ENCODE measurements around the gene CARD9.

The CARD9 gene

DNA sequence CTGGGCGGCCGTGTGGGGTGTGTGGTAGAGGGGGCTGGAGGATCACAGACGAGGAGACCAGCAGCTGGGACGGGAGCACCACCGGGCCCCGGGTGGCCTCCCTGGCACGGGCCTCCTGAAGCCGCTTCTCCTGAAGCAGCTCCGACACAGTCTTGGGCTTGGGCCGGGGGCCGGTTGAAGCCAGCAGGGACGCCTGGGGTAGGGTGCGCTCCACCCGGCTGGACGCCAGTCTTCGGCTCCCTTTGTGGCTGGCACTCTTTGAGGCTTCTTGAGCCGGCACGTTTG is 5.5 kb upstream of the CARD9 start:
- no peak for DNase-seq

DNA sequence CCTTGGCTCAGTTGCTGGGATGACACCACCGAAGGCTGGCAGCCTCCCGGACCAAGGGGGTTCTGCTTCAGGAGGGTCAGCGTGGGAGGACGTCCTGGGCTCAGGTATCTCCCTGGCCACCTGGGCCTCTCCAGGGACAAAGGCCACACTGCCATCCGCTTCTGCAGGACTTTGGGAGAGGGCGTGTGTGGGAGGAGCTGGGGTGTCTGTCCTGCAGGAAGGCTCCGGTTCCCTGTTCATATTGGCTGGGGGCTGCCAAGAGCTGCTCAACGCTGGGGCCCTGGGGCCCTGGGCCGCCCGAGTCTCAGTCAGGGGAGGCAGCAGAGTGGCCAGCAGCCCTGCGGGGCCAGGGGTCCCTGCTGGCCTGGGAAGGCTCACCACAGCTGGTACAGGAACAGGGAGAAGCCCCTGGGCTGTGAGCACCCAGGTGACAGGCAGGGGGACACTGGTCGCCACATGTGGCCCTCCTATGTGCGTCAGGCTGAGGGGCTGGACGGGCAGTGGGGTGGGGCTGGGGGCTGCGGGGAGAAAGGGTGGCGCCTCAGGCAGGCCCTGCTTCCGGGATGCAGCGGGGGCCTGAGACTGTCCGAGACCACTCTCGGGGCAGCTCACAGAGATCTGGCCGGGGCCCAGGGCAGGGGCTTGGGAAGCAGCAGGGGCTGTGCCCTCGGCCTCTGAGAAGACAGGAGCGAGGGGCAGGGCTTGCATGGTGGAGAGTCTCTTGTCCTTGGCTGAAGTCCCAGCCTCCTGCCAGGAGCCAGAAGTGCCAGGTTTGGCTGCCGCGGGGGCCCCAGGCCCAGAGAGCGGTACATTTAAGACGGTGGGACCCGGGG is 4.9 kb upstream of the CARD9 start:
- no peak for DNase-seq

DNA sequence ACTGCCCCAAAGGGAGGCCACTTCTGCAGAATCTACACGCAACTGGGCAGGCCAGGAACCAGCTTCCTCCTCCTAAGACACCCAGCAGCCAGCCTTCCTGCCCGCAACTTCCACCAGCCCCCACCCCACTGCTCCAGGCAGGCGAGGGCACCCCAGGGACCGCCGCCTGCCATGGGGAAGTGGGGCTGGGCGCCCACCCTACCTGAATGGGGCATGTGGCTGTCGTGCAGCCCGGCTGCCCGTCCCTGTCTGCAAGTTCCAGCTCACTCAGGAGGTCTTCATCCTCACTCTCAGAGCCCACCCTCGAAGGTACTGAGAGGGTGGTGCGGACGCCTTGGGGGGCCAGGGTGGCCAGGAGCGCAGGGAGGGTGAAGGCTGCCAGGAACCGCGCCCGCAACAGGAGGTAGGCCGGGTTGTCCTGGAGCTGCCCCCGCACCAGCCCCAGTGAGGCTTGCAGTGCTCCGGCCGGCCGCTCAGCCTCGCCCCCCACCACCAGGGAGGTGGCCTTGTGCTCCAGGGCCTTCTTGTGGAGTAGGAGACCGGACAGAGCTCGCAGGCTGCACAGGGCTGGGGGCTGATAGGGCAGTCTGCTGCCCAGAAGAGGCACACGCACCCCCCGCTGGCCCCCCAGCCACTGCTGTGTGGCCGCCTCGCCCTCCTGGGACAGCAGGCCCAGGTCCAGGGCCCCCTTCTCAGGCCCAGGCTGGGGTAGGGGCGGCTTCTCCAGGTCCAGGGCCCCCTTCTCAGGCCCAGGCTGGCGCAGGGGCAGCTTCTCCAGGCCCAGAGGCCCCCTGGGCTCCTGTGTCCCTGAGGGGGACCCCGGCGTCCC is 4.1 kb upstream of the CARD9 start:
- no peak for DNase-seq

DNA sequence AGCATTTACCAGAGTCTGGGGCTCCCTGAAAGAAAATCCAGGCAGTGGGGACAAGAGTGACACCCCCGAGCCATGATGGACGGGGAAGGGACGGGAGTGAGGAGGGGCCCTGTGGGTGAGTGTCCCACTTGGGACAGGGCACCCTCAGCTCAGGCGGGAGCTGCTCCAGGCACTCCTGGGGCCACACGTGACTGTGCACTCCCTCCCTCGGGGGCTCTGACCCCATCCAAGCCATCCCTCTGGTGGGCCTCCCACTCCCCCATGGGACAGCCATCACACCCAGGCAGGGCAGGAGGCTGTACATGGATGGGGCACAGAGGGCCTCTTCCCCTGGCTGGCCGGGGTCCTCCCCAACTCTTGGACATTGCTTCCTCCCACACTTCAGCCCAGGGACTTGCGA is 3.0 kb upstream of the CARD9 start:
- DNase-seq = no peak

DNA sequence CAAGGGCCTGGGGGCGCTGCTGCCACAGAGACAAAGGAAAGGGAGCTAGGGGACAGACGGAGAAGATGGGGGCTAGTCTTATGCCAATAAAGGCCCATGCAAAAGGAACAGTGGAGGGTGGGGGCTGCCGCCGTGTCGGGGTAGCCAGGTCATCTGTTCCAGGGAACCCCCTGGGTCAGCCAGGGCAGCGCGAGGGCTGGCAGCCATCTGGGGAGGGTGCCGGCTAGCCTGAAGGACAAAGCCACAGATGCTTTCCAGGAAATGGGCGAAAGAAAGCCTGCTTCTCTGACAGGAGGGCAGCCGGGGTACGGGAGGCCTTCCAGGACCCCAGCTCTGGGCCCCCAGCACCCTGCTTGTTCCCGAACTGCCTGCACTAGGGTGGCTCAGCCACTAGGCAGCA is 1.6 kb upstream of the CARD9 start:
- DNase-seq = no peak

DNA sequence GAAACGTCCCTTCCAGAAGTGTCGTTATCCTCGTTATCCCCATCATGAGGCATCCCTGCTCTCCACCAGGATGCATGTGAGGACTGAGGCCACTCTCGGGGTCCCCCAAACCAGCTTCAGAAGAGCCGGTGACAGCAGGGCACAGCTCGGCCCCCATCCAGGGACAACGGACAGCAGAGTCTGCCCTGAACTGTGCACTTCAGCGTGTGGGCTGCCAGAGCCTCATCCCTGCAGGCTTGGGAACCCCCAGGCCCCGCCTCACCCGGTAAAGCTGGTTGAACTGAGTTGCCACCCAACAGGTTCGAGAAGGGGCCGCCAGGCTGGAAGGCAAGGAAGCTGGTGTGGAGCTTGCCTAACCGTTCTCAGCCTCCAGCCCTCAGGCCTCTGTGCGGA is 710 bp upstream of the CARD9 start:
- no peak for DNase-seq

DNA sequence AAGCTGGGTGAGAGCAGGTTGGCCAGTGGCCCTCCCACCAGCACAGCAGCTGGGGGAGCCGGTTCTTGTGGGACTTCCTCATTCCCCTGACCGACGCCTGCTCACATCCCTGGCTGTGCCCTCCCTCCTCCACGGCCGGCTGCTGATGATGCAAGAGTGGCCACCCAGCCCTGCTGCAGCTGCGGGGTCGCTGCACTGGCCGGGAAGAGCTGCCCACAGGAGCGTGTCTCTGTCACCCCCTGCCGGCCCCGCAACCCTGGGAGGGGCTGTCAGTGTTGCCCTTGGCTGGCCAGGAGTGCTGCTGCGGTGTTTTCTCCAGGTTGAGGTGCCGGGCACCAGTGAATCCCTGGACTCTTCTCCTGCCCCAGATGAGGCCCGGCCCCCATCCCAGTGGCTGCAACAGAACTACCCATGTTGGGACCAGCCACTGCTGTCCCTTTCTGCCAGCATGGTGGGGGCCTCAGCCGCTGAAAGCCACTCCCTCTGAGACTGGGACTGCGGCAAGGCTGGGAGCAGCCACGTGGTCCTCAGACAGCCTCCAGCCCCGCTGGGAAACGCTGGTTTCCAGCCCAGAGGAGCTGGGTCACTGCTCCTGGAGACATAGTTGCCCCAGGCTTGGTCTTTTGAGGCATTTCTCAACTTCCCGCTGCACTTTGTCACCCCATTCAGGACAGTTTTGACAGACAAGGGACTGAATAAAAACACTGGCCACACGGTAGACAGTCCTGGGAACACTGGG is 739 bp downstream of the CARD9 start:
- DNase-seq = peak; percentile 52

DNA sequence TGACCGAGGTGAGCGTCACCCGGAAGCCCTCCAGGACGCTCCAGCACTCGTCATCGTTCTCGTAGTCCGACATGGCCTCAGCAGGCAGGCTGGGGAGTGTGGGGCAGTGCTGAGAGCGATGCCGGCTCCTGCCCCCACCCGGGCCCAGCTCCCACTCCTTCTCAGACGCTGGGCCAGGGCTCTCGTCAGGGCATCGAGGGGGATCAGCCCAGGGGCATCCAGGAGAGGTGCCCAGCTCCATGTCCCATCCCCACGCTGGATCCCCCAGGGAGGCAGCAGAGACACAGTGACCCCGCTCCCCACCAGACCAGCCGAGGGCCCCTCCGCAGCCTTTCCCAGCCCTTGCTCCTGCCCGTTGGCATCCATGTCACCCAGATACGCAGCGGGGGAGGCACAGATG is 1.5 kb downstream of the CARD9 start:
- no peak for DNase-seq

DNA sequence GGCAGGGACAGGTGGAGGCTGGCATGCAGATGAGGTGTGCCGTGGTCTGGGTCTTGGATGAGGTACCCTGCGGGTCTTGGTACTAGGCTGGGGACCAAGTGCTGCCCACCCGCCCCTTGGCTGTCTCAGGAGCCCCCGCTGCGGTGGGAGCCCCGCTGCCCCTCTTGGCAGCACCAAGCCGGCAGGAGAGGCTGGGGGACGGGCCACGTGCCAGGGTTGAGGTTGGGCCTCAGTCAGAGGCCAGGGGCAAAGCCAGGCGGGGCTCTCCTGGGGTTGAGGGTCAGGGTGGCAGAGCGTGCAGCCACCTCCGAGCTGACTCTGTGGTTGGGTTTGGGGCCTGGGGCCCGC is 2.0 kb downstream of the CARD9 start:
- no peak for DNase-seq

DNA sequence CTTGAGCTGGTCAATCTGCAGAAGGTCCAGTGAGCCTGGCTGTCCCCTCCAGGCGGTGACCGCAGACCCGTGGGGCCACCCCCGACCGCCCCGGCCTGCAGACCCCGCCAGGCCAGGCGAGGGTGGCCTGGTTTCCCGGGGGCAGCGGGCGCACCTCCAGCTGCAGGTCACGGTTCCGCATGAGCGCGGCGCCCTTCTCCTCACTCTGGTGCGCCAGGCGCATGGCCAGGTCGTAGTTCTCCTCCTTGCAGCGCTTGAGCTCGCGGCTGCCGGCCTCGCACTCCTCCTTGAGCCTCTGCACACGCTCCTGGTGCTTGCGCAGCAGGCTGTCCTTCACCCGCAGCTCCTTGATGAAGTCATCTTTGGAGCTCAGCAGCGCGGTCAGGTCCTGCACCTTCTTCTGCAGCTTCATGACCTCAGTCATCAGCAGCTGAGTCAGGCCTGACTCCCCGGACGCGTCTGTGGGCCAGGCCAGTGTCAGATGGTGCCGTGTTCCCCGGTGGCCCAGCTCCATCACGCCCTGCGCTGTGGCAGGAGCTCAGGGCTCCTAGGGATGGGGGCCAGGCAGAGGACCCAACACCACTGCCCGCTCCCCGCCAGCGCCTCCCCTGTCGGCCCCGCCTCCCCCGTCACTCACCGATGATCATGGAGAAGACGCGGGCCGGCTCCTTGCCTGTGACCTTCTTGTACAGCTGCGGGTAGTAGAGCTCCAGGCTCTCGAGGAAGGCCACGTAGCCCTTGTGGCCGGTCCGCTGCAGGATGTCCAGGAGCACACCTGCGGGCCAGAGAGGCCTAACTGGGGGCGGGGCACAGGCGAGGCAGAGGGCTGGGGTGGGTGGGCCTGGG is 2.6 kb downstream of the CARD9 start:
- DNase-seq = no peak

DNA sequence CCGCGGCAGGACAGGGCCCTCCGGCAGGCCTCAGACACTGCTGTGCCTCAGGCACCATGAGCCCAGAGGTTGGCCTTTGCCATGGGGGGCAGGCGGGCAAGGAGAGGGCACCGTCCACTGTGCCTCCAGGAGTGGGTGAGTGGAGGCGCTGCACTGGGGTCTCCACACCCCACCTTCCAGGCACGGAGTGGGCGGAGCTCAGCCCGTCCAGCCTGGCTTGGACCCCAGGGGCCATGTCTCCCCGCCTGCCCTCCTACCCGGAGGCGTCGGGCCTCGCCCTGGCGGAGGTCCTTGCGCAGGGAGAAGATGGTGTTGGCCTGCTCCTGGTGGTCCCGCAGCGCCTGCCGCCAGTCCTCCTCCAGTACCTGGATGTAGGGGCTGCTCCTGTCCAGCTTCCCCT is 3.4 kb downstream of the CARD9 start:
- DNase-seq = no peak

DNA sequence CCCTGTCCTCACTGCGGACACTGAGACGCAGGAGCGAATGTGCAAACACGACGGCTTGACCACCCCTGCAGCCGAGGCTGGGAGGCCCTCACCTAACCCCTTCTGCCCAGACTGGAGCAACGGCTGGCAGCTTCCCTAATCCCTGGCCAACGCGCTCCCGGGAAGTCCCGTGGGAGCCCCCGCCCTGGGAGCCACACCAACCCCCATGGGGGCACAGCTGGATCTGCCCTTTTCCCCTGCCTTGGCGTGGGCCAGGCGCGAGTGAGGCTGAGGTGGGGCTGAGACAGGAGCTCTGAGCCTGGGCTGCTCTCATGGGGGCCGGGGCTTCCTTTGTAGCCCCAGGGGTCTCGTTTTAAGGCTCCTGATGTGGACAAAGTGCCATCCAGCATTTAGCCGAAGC is 5.3 kb downstream of the CARD9 start:
- no peak for DNase-seq

DNA sequence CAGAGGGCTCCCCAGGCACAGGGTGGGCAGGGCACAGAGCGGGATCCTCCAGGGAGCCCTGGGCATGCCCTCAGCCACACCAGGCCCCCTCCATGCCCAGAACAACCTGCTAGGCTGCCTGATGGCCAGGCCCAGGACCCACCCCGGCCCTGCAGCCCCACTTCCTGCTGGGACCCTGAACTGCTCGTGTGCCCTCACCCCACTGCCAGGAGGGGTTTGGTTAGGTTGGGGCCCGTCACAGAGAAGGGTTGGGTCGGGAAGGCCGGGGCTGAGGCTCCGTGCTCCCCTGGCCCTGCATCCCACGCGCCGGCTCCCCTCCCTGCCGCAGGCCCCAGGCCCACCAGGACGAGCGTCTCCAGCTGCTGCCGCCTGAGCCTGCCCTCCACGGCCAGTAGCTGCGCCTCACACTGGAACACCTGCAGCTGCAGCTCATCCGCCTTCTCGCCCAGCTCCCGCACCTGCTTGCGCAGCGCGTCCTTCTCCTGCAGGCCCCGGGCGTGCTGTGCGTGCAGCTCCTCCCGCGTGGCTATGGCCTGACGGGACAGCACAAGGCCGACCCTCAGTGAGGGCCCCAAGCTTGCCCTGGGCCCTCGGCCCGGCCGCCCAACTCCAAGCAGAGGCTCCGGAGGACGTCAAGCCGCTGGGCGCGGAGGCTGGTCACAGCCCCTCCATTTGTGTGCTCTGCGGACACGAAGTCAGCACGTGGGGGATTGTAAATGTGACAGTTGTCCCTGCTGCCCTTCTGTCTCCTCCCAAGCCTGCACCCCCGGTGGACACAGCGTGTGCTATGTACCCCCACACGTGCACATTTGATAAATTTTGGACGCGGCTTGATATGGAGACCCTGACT is 5.9 kb downstream of the CARD9 start:
- no peak for DNase-seq

DNA sequence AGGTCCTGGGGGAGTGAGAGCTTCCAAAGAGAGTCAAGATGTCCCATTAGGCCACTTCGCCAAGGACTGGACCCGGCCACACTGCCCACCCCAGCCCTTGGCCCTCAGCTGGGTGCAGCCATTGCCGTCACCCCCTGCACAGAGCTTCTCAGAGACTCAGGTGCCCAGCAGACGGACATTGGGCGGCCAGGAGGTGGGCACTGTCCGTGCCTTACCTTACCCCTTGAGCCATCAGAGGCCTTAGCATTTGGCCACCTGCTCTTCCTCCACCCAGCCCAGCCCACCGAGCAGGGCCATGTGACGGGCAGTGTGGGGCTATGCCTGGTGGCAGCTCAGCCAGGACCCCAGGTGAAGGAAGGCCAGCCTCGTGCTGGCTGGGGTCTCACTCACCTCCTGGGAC is 6.6 kb downstream of the CARD9 start:
- no peak for DNase-seq

DNA sequence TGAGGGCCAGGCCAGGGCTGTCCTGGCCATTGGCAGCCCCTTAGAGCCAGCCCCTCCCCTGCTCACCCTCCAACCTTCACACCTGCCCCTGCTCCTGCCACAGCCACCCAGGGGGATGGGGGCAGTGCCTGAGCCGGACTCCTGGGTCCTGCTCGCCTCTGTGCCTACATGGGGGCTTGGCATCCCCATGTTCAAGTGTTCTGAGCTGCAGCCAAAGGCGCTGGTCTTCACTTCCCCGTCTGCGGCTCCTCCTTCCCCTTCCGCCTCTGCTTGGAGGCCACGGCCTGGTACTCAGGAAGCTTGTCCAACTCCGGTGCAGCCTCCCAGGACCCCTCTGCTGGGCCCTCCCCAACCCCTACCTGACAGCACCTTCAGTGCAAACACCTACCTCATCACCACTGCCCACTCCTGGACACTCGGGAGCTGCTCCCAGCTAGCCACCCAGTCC is 7.7 kb downstream of the CARD9 start:
- no peak for DNase-seq

DNA sequence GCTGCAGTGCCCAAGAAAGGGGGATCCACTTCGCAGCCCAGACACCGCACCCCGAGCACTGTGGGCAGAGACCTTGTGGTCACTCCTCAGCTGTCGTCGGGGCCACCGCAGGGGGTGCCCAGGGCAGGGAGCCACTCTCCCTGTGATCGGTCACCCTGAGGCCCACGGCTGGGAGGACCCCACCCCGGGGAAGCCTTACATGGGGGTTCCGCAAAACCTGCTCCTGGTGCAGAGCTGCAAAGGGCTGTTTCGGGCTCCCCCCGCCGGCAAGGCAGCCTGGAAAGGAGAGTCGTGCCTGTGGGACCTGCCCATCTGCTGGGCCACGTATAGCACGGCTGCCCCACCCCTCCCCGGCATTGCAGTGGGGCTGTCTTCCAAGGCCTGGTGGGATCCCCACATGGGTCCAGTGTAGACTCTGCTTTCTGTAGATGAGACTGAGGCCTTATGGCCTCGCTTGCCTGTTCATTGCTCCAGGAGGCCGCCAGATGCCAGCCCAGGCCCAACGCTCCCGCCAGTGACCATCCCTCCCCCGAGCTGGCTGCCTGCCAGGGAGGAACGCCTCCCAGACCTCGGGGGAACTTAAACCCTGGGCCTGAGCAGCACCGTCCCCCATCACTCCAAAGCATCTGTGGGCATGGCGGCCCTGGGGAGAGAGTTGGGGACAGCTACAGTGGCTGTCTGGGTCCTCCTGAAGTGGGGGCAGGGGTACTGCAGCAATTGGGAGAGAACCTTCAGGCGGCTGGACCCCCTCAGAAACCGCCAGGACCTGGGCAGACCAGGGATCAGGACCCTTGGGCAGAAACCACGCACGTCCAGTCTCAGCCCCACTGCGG is 8.3 kb downstream of the CARD9 start:
- no peak for DNase-seq

DNA sequence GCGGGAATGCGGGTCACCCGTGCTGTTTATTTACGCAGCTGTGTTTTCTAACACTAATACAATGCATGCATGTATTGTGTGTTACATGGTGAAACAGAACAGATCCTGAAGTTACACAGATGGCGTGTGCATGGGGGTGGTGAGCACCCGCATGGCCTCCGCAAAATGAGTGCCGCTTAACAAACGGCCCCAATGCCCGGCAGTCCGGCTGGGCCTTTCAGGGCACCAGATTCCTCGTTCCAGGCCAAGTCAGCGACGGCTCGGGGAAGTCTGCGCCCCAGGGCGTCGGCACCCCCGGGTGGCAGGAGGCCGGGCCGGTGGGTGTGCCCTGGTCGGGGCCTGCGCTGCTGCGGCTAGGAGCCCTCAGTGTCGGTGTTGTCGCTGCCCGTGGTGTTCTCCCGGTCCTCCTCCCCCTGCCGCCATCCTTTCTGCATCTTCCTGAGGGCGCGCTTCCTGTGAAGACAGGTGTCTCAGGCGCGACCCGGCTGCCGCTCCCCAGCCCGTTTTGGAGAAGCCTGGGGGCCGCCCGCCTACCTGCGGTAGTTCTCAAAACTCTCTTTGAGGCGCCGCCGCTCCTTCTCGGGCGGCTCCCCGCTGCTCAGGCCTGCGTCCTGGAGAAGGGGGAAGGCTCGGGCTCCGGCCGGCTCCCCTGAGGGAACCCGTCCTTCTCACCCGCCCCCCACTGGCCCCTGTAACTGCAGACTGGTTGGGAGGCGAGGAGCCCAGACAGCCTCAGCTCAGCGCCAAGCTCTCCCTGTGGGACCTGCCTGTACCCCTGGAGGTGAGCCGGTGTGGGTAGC is 9.3 kb downstream of the CARD9 start:
- no peak for DNase-seq

DNA sequence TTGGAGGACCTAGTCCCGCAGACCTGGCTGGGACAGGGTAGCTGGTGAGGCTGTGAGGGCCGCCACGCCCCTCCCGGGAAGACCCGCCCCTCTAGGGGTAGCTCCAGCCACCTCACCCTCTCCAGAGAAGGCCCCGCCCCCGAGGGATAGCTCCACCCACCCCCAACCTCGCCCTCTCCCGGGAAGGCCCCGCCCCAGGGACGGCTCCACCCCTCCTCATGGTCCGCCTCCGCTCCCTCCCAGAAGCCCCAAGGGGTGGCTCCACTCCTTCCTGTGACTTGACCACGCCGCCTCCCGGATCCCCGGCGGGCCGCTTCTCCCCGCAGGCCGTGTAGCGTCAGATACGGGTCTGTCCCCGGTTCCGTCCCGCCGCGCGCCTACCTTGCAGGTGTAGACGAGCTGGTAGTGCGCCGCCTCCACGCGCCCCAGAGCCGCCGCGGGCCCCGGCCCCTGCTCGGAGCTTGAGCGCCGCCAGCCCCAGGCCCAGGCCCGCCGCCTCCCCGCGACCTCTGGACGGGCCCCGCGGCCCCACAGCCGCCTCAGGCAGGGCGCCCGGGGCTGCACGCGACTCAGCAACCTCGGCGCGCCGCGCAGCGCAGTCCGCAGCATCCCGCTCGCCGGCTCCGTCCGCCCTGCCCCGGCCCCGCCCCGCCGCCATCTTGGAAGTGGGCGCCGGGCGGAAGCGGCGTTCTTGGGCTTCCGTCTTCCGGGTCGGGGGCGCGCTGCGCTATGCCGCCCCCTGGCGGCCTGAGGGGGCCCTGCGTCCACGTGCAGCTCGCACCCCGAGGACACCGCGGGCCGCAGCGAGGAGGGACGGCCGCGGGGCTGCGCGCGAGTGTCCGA is 10.1 kb downstream of the CARD9 start, which contains the start of gene DNLZ:
Gene DNLZ, minus strand, starts transcription at position 639 of the 843 bp plus-strand sequence. Its CDS starts 30 bp downstream, at position 609.
- peak; percentile 78 for DNase-seq

DNA sequence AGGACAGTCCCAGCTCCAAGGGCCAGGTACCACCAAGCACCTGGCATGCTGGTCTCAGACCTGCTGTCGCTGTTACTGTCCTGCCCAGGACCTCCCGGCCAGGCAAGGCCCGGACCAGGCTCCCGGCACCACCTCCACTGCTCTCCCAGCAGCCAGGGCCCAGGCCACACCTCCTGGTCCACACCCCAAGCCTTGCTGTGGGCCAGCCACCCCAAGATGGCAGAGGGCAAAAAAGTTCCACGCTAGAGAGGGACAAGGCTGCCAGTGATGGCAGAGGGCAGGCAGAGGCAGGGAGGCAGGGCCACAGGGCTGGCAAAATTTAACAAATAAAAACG is 11.1 kb downstream of the CARD9 start:
- DNase-seq = no peak
